DND-41 (cell line): ENCODE results near the gene USP8.
"Not testable (repeated sequence)": the region's sequence is repeated elsewhere in the genome, so short reads cannot be mapped to it uniquely, and the experiment has no call there.

Source experiments
- ATAC-seq: fragments of 200-7000 bp; cut with Tn5 transposase; 3 replicates; pipeline ENCODE4 v1.9.1; 2021; ENCODE audit warnings: low read depth; ENCODE audit not compliant: insufficient read depth
- DNase-seq: peaks from one replicate; pipeline ENCODE4 v3.0.0-alpha.2; 2020
- H2AFZ ChIP-seq: 2 replicates; pipeline ENCODE4 v1.6.0; 2012; ENCODE audit warnings: low read depth, low read length
- H3K27ac ChIP-seq: 2 replicates; pipeline ENCODE4 v1.5.1; 2012; ENCODE audit warnings: low read length, inconsistent platforms
- H3K27me3 ChIP-seq: fragments of 200-600 bp; sonication (generic); 2 replicates; pipeline ENCODE4 v1.6.0; 2012; ENCODE audit warnings: low read length, mild to moderate bottlenecking, inconsistent platforms; ENCODE audit not compliant: insufficient read depth, poor library complexity
- H3K36me3 ChIP-seq: 2 replicates; pipeline ENCODE4 v1.5.1; 2012; ENCODE audit warnings: low read length, inconsistent platforms; ENCODE audit not compliant: insufficient read depth
- H3K4me1 ChIP-seq: 2 replicates; pipeline ENCODE4 v1.5.1; 2012; ENCODE audit warnings: mild to moderate bottlenecking, low read length; ENCODE audit not compliant: insufficient read depth
- H3K4me2 ChIP-seq: 2 replicates; pipeline ENCODE4 v1.6.0; 2012; ENCODE audit warnings: mild to moderate bottlenecking, moderate library complexity, low read length, inconsistent platforms; ENCODE audit not compliant: insufficient read depth
- H3K4me3 ChIP-seq, 2 experiments: fragments of 200-600 bp in 1 of 2; shearing (Covaris generic) in 1 of 2; 2 replicates each; pipeline ENCODE4 v1.5.1; 2012 to 2016; ENCODE audit warnings: inconsistent platforms in 2 of 2, low read length in 2 of 2, mild to moderate bottlenecking in 2 of 2, low read depth in 1 of 2, moderate library complexity in 1 of 2
- H3K79me2 ChIP-seq: 2 replicates; pipeline ENCODE4 v1.6.0; 2012; ENCODE audit warnings: low read length, inconsistent platforms; ENCODE audit not compliant: insufficient read depth
- H3K9ac ChIP-seq: 2 replicates; pipeline ENCODE4 v1.6.0; 2012; ENCODE audit warnings: low read depth, mild to moderate bottlenecking, inconsistent platforms, low read length, moderate library complexity
- H3K9me3 ChIP-seq: 2 replicates; pipeline ENCODE4 v1.5.1; 2012; ENCODE audit warnings: low read length, moderate library complexity, mild to moderate bottlenecking, inconsistent platforms; ENCODE audit not compliant: insufficient read depth, severe bottlenecking
- H4K20me1 ChIP-seq: 2 replicates; pipeline ENCODE4 v1.6.0; 2012; ENCODE audit warnings: low read length; ENCODE audit not compliant: insufficient read depth
- EZH2 ChIP-seq: IDR thresholded peaks from 3 replicates; pipeline ENCODE4 v1.6.1; 2012; ENCODE audit warnings: borderline replicate concordance, low read depth, mild to moderate bottlenecking, moderate library complexity, low read length, inconsistent platforms; ENCODE audit not compliant: severe bottlenecking
- TF ChIP-seq, protein P1 (sequence below): IDR thresholded peaks from 2 replicates; pipeline ENCODE4 v1.5.1; 2012; ENCODE audit warnings: borderline replicate concordance, low read length, moderate library complexity, mild to moderate bottlenecking; ENCODE audit not compliant: poor library complexity, severe bottlenecking; ENCODE audit errors: extremely low read depth

Gene USP8

DNA sequence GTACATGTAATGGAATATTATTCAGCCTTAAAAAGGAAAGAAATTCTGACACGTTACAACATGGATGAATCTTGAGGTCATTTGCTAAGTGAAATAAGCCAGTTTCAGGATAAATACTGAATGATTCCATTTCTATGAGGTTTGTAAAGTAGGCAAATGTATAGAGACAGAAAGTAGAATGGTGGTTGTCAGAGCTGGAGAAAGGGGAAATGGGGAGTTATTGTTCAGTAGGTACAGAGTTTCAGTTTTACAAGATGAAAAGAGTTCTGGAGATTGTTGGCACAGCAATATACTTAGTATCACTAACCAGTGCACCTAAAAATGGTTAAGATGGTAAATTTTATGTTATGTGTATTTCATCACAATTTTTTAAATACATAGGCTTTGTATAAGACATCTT lies 60.6 kb downstream of the USP8 start:
- Histone ChIP-seq H3K4me3 (no peak overlapping the region), H3K4me1 (no peaks in the 10 kb centered on the region), H3K79me2 (no peaks in the 10 kb centered on the region), H3K9ac (no peak overlapping the region), H4K20me1 (no peaks in the 10 kb centered on the region), H2AFZ (no peak overlapping the region), H3K9me3 (no peaks in the 10 kb centered on the region), H3K27me3 (no peaks in the 10 kb centered on the region), H3K36me3 (peaks cover 51% of the 10 kb centered on the region), H3K27ac (no peak overlapping the region), H3K4me2 (no peak overlapping the region)
- no peak for DNase-seq
- ATAC-seq, result no peak
- TF ChIP-seq EZH2, result no peak
- TF ChIP-seq, protein P1, sequence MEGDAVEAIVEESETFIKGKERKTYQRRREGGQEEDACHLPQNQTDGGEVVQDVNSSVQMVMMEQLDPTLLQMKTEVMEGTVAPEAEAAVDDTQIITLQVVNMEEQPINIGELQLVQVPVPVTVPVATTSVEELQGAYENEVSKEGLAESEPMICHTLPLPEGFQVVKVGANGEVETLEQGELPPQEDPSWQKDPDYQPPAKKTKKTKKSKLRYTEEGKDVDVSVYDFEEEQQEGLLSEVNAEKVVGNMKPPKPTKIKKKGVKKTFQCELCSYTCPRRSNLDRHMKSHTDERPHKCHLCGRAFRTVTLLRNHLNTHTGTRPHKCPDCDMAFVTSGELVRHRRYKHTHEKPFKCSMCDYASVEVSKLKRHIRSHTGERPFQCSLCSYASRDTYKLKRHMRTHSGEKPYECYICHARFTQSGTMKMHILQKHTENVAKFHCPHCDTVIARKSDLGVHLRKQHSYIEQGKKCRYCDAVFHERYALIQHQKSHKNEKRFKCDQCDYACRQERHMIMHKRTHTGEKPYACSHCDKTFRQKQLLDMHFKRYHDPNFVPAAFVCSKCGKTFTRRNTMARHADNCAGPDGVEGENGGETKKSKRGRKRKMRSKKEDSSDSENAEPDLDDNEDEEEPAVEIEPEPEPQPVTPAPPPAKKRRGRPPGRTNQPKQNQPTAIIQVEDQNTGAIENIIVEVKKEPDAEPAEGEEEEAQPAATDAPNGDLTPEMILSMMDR, result no peak

DNA sequence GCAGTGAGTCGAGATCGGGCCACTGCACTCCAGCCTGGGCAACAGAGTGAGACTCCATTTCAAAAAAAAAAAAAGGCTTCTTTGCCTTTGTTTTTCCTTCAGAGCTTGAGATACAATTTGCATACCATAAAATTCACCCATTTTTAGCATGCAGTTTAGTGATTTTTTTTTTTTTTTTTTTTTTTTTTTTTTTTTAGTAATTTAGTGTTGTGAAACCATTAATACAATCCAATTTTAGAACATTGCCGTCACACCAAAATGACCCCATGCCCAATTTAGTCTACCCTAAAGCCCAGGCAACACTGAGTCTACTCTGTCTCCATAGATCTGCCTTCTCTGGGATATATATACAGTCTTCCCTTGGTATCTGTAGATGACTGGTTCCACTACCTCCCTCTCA lies 61.2 kb downstream of the USP8 start:
- no peak overlapping the region for H2AFZ ChIP-seq

DNA sequence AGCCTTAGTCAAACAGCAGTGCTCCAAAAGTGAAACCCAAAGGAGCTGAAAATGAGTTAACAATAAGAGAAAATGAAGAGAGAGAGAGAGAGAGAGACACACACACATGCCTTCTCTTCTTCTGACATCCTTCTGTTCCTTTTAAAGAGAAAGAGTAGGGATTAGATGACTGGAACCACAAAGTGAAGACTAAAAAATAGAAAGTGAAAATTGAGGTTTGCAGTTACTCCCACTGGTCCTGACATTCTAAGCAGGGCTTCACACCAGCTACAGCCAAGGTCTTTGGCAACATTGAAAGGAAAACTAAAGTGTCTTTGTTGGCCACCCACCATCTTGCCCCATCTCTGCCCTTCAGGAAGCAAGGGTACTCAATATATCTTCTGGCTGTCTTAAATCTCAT lies 63.1 kb downstream of the USP8 start:
- H3K4me2 ChIP-seq, result no peak overlapping the region
- no peaks in the 10 kb centered on the region for H3K4me1 ChIP-seq
- no peak overlapping the region for H3K4me3 ChIP-seq
- DNase-seq (no peak), ATAC-seq (no peak)
- no peaks in the 10 kb centered on the region for H3K27me3 ChIP-seq
- H3K27ac ChIP-seq, result no peak overlapping the region
- no peak overlapping the region for H2AFZ ChIP-seq
- H3K9ac ChIP-seq, result no peak overlapping the region
- H4K20me1 ChIP-seq, result no peaks in the 10 kb centered on the region
- H3K9me3 ChIP-seq, result no peaks in the 10 kb centered on the region
- H3K36me3 ChIP-seq, result peaks cover 52% of the 10 kb centered on the region
- H3K79me2 ChIP-seq, result no peaks in the 10 kb centered on the region
- TF ChIP-seq, protein P1, result no peak
- no peak for TF ChIP-seq EZH2

More for the DNA sequence above, 61.2 kb downstream of the USP8 start:
- Histone ChIP-seq H4K20me1 (no peaks in the 10 kb centered on the region), H3K4me2 (no peak overlapping the region), H3K27ac (no peak overlapping the region), H3K27me3 (no peaks in the 10 kb centered on the region), H3K79me2 (no peaks in the 10 kb centered on the region), H3K36me3 (peaks cover 51% of the 10 kb centered on the region), H3K4me3 (no peak overlapping the region), H3K9me3 (no peaks in the 10 kb centered on the region), H3K4me1 (no peaks in the 10 kb centered on the region), H3K9ac (no peak overlapping the region)
- DNase-seq (no peak), ATAC-seq (no peak)
- no peak for TF ChIP-seq EZH2
- TF ChIP-seq, protein P1, result no peak

DNA sequence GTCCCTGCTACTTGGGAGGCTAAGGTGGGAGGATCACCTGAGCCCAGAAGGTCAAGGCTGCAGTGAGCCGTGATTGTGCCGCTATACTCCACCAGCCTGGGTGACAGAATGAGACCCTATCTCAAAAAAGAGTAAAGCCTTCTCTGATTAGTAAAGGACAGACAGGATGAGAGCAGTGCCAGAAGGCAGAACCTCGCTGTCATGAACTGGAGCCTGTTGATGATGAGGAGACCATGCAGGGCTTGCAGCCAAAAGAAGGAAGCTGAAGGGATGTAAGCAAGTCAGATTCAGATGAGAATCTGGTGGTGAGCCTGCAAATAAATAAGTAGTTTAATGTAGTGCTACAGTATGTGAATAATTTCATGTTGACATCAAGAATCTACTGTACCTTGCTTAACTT lies 69.4 kb downstream of the USP8 start:
- TF ChIP-seq, protein P1, result no peak
- TF ChIP-seq EZH2, result no peak
- no peaks in the 10 kb centered on the region for H4K20me1 ChIP-seq
- peaks cover 67% of the 10 kb centered on the region for H3K36me3 ChIP-seq
- no peaks in the 10 kb centered on the region for H3K27me3 ChIP-seq
- H3K9me3 ChIP-seq, result no peaks in the 10 kb centered on the region
- H3K79me2 ChIP-seq, result no peaks in the 10 kb centered on the region
- H3K4me1 ChIP-seq, result no peaks in the 10 kb centered on the region
- no peak overlapping the region for H2AFZ ChIP-seq
- no peak overlapping the region for H3K9ac ChIP-seq
- no peak overlapping the region for H3K4me3 ChIP-seq
- H3K4me2 ChIP-seq, result no peak overlapping the region
- no peak overlapping the region for H3K27ac ChIP-seq
- ATAC-seq (no peak), DNase-seq (no peak)

DNA sequence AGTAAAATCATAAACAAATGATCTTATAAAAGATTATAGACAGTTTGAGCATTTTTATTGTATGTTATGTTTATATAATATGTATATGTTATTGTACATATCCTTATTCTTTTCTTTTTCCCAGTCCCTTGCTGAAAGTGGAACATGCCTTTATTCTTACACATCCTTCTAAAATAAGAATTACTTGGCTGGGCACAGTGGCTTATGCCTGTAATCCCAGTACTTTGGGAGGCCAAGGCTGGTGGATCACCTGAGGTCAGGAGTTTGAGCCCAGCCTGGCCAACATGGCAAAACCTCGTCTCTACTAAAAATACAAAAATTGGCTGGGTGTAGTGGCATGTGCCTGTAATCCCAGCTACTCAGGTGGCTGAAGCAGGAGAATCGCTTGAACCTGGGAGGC lies 70.3 kb downstream of the USP8 start:
- H3K36me3 ChIP-seq, result peaks cover 73% of the 10 kb centered on the region
- H3K27ac ChIP-seq, H3K4me1 ChIP-seq, H3K9ac ChIP-seq, H2AFZ ChIP-seq, H3K79me2 ChIP-seq, H3K9me3 ChIP-seq, ATAC-seq, DNase-seq, H3K27me3 ChIP-seq, H4K20me1 ChIP-seq, H3K4me3 ChIP-seq, H3K4me2 ChIP-seq: not testable (repeated sequence)
